HG02870 (cell line): ENCODE data around the gene ATM.
A peak's percentile ranks its signal among the peaks of the same experiment; 100 is the strongest.
"Not testable (repeated sequence)": the region's sequence is repeated elsewhere in the genome, so short reads cannot be mapped to it uniquely, and the experiment has no call there.

Source experiments
- ATAC-seq: cut with Tn5 transposase; IDR thresholded peaks from one replicate; pipeline ENCODE4 v1.9.1; 2021; ENCODE audit warnings: mild to moderate bottlenecking, moderate library complexity; ENCODE audit not compliant: unreplicated experiment

Gene ATM

GRCh38 chr11:108286370-108286769, 63.5 kb downstream of the ATM start:
- no peak for ATAC-seq

GRCh38 chr11:108286956-108287355, 64.1 kb downstream of the ATM start:
- no peak for ATAC-seq

- ATAC-seq = not testable (repeated sequence)
These were observed 66.2 kb downstream of the ATM start for GRCh38 chr11:108289066-108289465.

- ATAC-seq = no peak
These were observed 66.8 kb downstream of the ATM start for GRCh38 chr11:108289699-108290098.

- ATAC-seq = no peak
These were observed 70.4 kb downstream of the ATM start for GRCh38 chr11:108293229-108293628.

- peak; percentile 98 for ATAC-seq
These were observed 79.4 kb downstream of the ATM start for GRCh38 chr11:108302121-108302785.

- ATAC-seq = no peak
These were observed 84.9 kb downstream of the ATM start for GRCh38 chr11:108307751-108308150.

- ATAC-seq = no peak
These were observed 90.6 kb downstream of the ATM start for GRCh38 chr11:108313444-108313843.

- no peak for ATAC-seq
These were observed 93.2 kb downstream of the ATM start for GRCh38 chr11:108316061-108316460.

GRCh38 chr11:108319541-108320145, 96.8 kb downstream of the ATM start:
- ATAC-seq = no peak

GRCh38 chr11:108322666-108323065, 99.8 kb downstream of the ATM start:
- no peak for ATAC-seq

GRCh38 chr11:108324587-108324986, 101.7 kb downstream of the ATM start:
- ATAC-seq = no peak

GRCh38 chr11:108333403-108333899, 110.6 kb downstream of the ATM start:
- ATAC-seq = no peak

GRCh38 chr11:108338750-108339149, 115.9 kb downstream of the ATM start:
- ATAC-seq = no peak

GRCh38 chr11:108340973-108341372, 118.1 kb downstream of the ATM start:
- no peak for ATAC-seq

GRCh38 chr11:108341654-108342053, 118.8 kb downstream of the ATM start:
- ATAC-seq = no peak

GRCh38 chr11:108343714-108344113, 120.8 kb downstream of the ATM start:
- ATAC-seq = no peak

- ATAC-seq = no peak
These were observed 122.9 kb downstream of the ATM start for GRCh38 chr11:108345767-108346166.

- no peak for ATAC-seq
These were observed 123.6 kb downstream of the ATM start for GRCh38 chr11:108346451-108346850.

GRCh38 chr11:108351468-108351867, 128.6 kb downstream of the ATM start:
- no peak for ATAC-seq

- no peak for ATAC-seq
These were observed 141.3 kb downstream of the ATM start for GRCh38 chr11:108364159-108364558.

GRCh38 chr11:108368134-108368533, 145.3 kb downstream of the ATM start:
- ATAC-seq = no peak

GRCh38 chr11:108369064-108369463, 146.2 kb downstream of the ATM start:
- ATAC-seq = no peak
